DND-41 (cell line): Measurements from ENCODE around the gene TMBIM6.

Experiments used
- ATAC-seq: fragments of 200-7000 bp; cut with Tn5 transposase; 3 replicates; pipeline ENCODE4 v1.9.1; 2021; ENCODE audit warnings: low read depth; ENCODE audit not compliant: insufficient read depth
- DNase-seq: peaks from one replicate; pipeline ENCODE4 v3.0.0-alpha.2; 2020
- H2AFZ ChIP-seq: 2 replicates; pipeline ENCODE4 v1.6.0; 2012; ENCODE audit warnings: low read depth, low read length
- H3K27ac ChIP-seq: 2 replicates; pipeline ENCODE4 v1.5.1; 2012; ENCODE audit warnings: low read length, inconsistent platforms
- H3K27me3 ChIP-seq: fragments of 200-600 bp; sonication (generic); 2 replicates; pipeline ENCODE4 v1.6.0; 2012; ENCODE audit warnings: low read length, mild to moderate bottlenecking, inconsistent platforms; ENCODE audit not compliant: insufficient read depth, poor library complexity
- H3K36me3 ChIP-seq: 2 replicates; pipeline ENCODE4 v1.5.1; 2012; ENCODE audit warnings: low read length, inconsistent platforms; ENCODE audit not compliant: insufficient read depth
- H3K4me1 ChIP-seq: 2 replicates; pipeline ENCODE4 v1.5.1; 2012; ENCODE audit warnings: mild to moderate bottlenecking, low read length; ENCODE audit not compliant: insufficient read depth
- H3K4me2 ChIP-seq: 2 replicates; pipeline ENCODE4 v1.6.0; 2012; ENCODE audit warnings: mild to moderate bottlenecking, moderate library complexity, low read length, inconsistent platforms; ENCODE audit not compliant: insufficient read depth
- H3K4me3 ChIP-seq, 2 experiments: fragments of 200-600 bp in 1 of 2; shearing (Covaris generic) in 1 of 2; 2 replicates each; pipeline ENCODE4 v1.5.1; 2012 to 2016; ENCODE audit warnings: inconsistent platforms in 2 of 2, low read length in 2 of 2, mild to moderate bottlenecking in 2 of 2, low read depth in 1 of 2, moderate library complexity in 1 of 2
- H3K79me2 ChIP-seq: 2 replicates; pipeline ENCODE4 v1.6.0; 2012; ENCODE audit warnings: low read length, inconsistent platforms; ENCODE audit not compliant: insufficient read depth
- H3K9ac ChIP-seq: 2 replicates; pipeline ENCODE4 v1.6.0; 2012; ENCODE audit warnings: low read depth, mild to moderate bottlenecking, inconsistent platforms, low read length, moderate library complexity
- H3K9me3 ChIP-seq: 2 replicates; pipeline ENCODE4 v1.5.1; 2012; ENCODE audit warnings: low read length, moderate library complexity, mild to moderate bottlenecking, inconsistent platforms; ENCODE audit not compliant: insufficient read depth, severe bottlenecking
- H4K20me1 ChIP-seq: 2 replicates; pipeline ENCODE4 v1.6.0; 2012; ENCODE audit warnings: low read length; ENCODE audit not compliant: insufficient read depth
- EZH2 ChIP-seq: IDR thresholded peaks from 3 replicates; pipeline ENCODE4 v1.6.1; 2012; ENCODE audit warnings: borderline replicate concordance, low read depth, mild to moderate bottlenecking, moderate library complexity, low read length, inconsistent platforms; ENCODE audit not compliant: severe bottlenecking
- TF ChIP-seq, protein P1 (sequence below): IDR thresholded peaks from 2 replicates; pipeline ENCODE4 v1.5.1; 2012; ENCODE audit warnings: borderline replicate concordance, low read length, moderate library complexity, mild to moderate bottlenecking; ENCODE audit not compliant: poor library complexity, severe bottlenecking; ENCODE audit errors: extremely low read depth

Gene TMBIM6

DNA sequence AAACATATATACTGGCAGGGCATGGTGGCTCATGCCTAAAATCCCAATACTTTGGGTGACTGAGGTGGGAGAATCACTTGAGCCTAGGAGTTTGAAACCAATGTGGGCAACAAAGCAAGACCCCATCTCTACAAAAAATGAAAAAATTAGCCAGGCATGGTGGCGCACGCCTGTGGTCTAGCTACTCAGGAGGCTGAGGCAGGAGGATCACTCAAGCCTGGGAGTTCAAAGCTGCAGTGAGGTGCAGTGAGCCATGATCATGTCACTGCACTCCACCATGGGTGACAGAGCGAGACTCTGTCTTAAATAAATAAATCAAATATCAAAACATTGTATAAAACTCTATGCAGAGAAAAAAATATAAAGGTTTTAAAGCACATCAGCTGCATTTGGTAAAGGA, 39.3 kb upstream of the TMBIM6 start:
- Histone ChIP-seq H3K4me3 (no peak overlapping the region), H4K20me1 (peaks cover 8% of the 10 kb centered on the region; the same call in 1 of the 2 replicates), H3K36me3 (no peaks in the 10 kb centered on the region), H3K4me2 (no peak overlapping the region), H3K9ac (no peak overlapping the region), H3K27me3 (no peaks in the 10 kb centered on the region), H3K79me2 (peaks cover 65% of the 10 kb centered on the region), H3K27ac (no peak overlapping the region), H2AFZ (no peak overlapping the region), H3K9me3 (no peaks in the 10 kb centered on the region), H3K4me1 (peaks cover 55% of the 10 kb centered on the region)
- no peak for TF ChIP-seq EZH2
- TF ChIP-seq, protein P1, sequence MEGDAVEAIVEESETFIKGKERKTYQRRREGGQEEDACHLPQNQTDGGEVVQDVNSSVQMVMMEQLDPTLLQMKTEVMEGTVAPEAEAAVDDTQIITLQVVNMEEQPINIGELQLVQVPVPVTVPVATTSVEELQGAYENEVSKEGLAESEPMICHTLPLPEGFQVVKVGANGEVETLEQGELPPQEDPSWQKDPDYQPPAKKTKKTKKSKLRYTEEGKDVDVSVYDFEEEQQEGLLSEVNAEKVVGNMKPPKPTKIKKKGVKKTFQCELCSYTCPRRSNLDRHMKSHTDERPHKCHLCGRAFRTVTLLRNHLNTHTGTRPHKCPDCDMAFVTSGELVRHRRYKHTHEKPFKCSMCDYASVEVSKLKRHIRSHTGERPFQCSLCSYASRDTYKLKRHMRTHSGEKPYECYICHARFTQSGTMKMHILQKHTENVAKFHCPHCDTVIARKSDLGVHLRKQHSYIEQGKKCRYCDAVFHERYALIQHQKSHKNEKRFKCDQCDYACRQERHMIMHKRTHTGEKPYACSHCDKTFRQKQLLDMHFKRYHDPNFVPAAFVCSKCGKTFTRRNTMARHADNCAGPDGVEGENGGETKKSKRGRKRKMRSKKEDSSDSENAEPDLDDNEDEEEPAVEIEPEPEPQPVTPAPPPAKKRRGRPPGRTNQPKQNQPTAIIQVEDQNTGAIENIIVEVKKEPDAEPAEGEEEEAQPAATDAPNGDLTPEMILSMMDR: no peak
- peak; percentile 25 for DNase-seq
- no peak for ATAC-seq

GRCh38 chr12:49702676-49703215, 38.6 kb upstream of the TMBIM6 start:
- H2AFZ ChIP-seq: no peak overlapping the region
- H3K79me2 ChIP-seq: peaks cover 60% of the 10 kb centered on the region
- peaks cover 8% of the 10 kb centered on the region; the same call in 1 of the 2 replicates for H4K20me1 ChIP-seq
- no peaks in the 10 kb centered on the region for H3K27me3 ChIP-seq
- peaks cover 57% of the 10 kb centered on the region for H3K4me1 ChIP-seq
- no peak overlapping the region for H3K4me2 ChIP-seq
- no peak for ATAC-seq
- H3K4me3 ChIP-seq: no peak overlapping the region
- H3K36me3 ChIP-seq: no peaks in the 10 kb centered on the region
- peak overlapping the region; percentile 5; the same call in 1 of the 2 replicates for H3K27ac ChIP-seq
- no peak overlapping the region for H3K9ac ChIP-seq
- H3K9me3 ChIP-seq: no peaks in the 10 kb centered on the region
- no peak for DNase-seq
- TF ChIP-seq EZH2: no peak
- TF ChIP-seq, protein P1: no peak

GRCh38 chr12:49703647-49704137, 37.7 kb upstream of the TMBIM6 start:
- Histone ChIP-seq H3K9ac (no peak overlapping the region), H3K79me2 (peaks cover 54% of the 10 kb centered on the region)

More at GRCh38 chr12:49703647-49704137, 37.7 kb upstream of the TMBIM6 start:
- ATAC-seq (no peak), DNase-seq (no peak)
- no peaks in the 10 kb centered on the region for H3K9me3 ChIP-seq
- H3K4me2 ChIP-seq: no peak overlapping the region
- H3K4me3 ChIP-seq: no peak overlapping the region
- H3K27ac ChIP-seq: no peak overlapping the region
- H3K4me1 ChIP-seq: peaks cover 54% of the 10 kb centered on the region
- no peak for TF ChIP-seq EZH2
- TF ChIP-seq, protein P1: no peak
- H4K20me1 ChIP-seq: peaks cover 8% of the 10 kb centered on the region; the same call in 1 of the 2 replicates
- no peak overlapping the region for H2AFZ ChIP-seq
- H3K27me3 ChIP-seq: no peaks in the 10 kb centered on the region
- no peaks in the 10 kb centered on the region for H3K36me3 ChIP-seq
